Testis (tissue), 2 donors: ENCODE results near the gene ADAM8.

Source experiments
- POLR2A ChIP-seq: fragments of 450-650 bp; IDR thresholded peaks from one replicate; pipeline ENCODE4 v1.6.1; 2017; ENCODE audit warnings: antibody characterized with exemption, mild to moderate bottlenecking, moderate library complexity
- TF ChIP-seq, protein P1 (sequence below), 3 experiments: fragments of 450-650 bp in 2 of 3; fragments of 200-600 bp in 1 of 3; sonication (generic) in 1 of 3; IDR thresholded peaks; one replicate each; pipeline ENCODE4 v1.5.1; 2016 to 2019; ENCODE audit warnings: antibody characterized with exemption in 3 of 3, mild to moderate bottlenecking in 2 of 3, moderate library complexity in 1 of 3

DNA sequence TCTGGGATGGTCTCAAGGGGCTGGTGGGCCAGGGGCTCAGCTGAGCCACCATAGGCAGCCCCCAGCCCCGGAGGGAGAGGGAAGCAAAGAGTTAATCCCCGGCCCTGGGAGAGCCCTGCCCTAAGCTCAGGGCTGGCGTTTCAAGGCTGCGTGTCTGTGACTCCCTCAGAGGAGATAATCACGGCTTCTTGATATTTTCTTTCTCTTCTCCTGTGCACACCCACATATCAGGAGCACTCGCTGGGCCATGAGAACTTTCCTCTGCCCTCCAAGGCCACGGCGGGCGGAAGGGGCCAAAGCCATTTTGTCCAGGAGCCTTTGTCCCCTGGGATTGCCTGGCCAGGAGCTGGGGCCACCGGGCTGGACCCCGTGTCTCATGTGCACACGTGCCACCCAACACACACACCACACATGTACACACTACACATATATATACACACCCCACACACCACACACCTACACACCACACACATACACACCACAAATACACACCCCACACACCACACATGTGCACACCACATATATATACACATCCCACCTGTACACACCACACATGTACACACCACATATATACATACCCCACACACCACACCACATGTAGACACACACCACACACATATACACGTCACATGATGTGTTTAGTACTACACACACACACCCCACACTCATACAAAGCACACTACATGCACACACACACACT lies 22.1 kb downstream of the ADAM8 start:
- TF ChIP-seq, protein P1, sequence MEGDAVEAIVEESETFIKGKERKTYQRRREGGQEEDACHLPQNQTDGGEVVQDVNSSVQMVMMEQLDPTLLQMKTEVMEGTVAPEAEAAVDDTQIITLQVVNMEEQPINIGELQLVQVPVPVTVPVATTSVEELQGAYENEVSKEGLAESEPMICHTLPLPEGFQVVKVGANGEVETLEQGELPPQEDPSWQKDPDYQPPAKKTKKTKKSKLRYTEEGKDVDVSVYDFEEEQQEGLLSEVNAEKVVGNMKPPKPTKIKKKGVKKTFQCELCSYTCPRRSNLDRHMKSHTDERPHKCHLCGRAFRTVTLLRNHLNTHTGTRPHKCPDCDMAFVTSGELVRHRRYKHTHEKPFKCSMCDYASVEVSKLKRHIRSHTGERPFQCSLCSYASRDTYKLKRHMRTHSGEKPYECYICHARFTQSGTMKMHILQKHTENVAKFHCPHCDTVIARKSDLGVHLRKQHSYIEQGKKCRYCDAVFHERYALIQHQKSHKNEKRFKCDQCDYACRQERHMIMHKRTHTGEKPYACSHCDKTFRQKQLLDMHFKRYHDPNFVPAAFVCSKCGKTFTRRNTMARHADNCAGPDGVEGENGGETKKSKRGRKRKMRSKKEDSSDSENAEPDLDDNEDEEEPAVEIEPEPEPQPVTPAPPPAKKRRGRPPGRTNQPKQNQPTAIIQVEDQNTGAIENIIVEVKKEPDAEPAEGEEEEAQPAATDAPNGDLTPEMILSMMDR (IDR thresholded peaks at IDR 0.05) = no peak
- no peak for TF ChIP-seq POLR2A
